Neural cell (in vitro differentiated cells): ENCODE measurements around the gene SEBOX. TPM values are rescaled to one million over a fixed set of nuclear protein-coding genes. Genes with fewer than 3 reads are reported as not detected.

Experiments used
- H2AFZ ChIP-seq: fragments of 200-600, 300-800 bp; sonication (generic), shearing (Covaris generic); 2 replicates; pipeline ENCODE4 v1.6.0; 2014; ENCODE audit warnings: low read depth, mild to moderate bottlenecking, antibody characterized with exemption, low read length, moderate library complexity
- H3F3A ChIP-seq: fragments of 200-600 bp; shearing (Covaris generic); 2 replicates; pipeline ENCODE4 v1.6.1; 2016; ENCODE audit warnings: mild to moderate bottlenecking, moderate library complexity, mixed read lengths, antibody characterized with exemption, low read length; ENCODE audit not compliant: insufficient read depth, poor library complexity, severe bottlenecking
- H3K27ac ChIP-seq: fragments of 200-600, 300-800 bp; sonication (generic), shearing (Covaris generic); 2 replicates; pipeline ENCODE4 v1.5.1; 2014; ENCODE audit warnings: mild to moderate bottlenecking, low read length, moderate library complexity
- H3K27me3 ChIP-seq: fragments of 300-800, 200-600 bp; sonication (generic), shearing (Covaris generic); 2 replicates; pipeline ENCODE4 v1.6.0; 2014; ENCODE audit warnings: mild to moderate bottlenecking, low read depth, low read length, moderate library complexity; ENCODE audit not compliant: insufficient read depth
- H3K36me3 ChIP-seq: fragments of 300-800, 200-600 bp; sonication (generic), shearing (Covaris generic); 2 replicates; pipeline ENCODE4 v1.5.1; 2014; ENCODE audit warnings: mild to moderate bottlenecking, antibody characterized with exemption, low read length, moderate library complexity; ENCODE audit not compliant: insufficient read depth
- H3K4me2 ChIP-seq: fragments of 300-800, 200-600 bp; sonication (generic), shearing (Covaris generic); 2 replicates; pipeline ENCODE4 v1.6.0; 2014; ENCODE audit warnings: mild to moderate bottlenecking, low read length
- H3K4me3 ChIP-seq: fragments of 300-800, 200-600 bp; sonication (generic), shearing (Covaris generic); 2 replicates; pipeline ENCODE4 v1.5.1; 2014; ENCODE audit warnings: mild to moderate bottlenecking, low read length, moderate library complexity
- H3K79me2 ChIP-seq: fragments of 200-600 bp; shearing (Covaris generic); replicated peaks from 2 replicates; pipeline ENCODE4 v1.6.0; 2014; ENCODE audit warnings: mild to moderate bottlenecking, low read length, moderate library complexity; ENCODE audit not compliant: insufficient read depth
- H3K9ac ChIP-seq: fragments of 300-800, 200-600 bp; sonication (generic), shearing (Covaris generic); 2 replicates; pipeline ENCODE4 v1.6.1; 2016; ENCODE audit warnings: mild to moderate bottlenecking, low read length, mixed read lengths
- H3K9me2 ChIP-seq: fragments of 200-600 bp; shearing (Covaris generic); 2 replicates; pipeline ENCODE4 v1.6.1; 2016; ENCODE audit warnings: mild to moderate bottlenecking, low read length, mixed read lengths; ENCODE audit not compliant: insufficient read depth
- H3K9me3 ChIP-seq: fragments of 200-600, 300-800 bp; sonication (generic), shearing (Covaris generic); 2 replicates; pipeline ENCODE4 v1.6.1; 2016; ENCODE audit warnings: mild to moderate bottlenecking, mixed run types, low read length, moderate library complexity, mixed read lengths
- H4K20me1 ChIP-seq: fragments of 200-600 bp; shearing (Covaris generic); 2 replicates; pipeline ENCODE4 v1.6.1; 2016; ENCODE audit warnings: mild to moderate bottlenecking, mixed run types; ENCODE audit not compliant: insufficient read depth
- CTCF ChIP-seq: fragments of 450-650 bp; IDR thresholded peaks from 2 replicates; pipeline ENCODE4 v1.5.1; 2014; ENCODE audit warnings: antibody characterized with exemption, mild to moderate bottlenecking, moderate library complexity; ENCODE audit not compliant: poor library complexity, severe bottlenecking
- EP300 ChIP-seq: fragments of 450-650 bp; conservative IDR thresholded peaks from 2 replicates; pipeline ENCODE4 v1.6.1; 2014; ENCODE audit warnings: antibody characterized with exemption, mild to moderate bottlenecking, moderate library complexity; ENCODE audit not compliant: poor library complexity, severe bottlenecking
- EZH2 ChIP-seq: fragments of 200-600, 300-800 bp; shearing (Covaris generic), sonication (generic); IDR thresholded peaks from 2 replicates; pipeline ENCODE4 v1.6.1; 2014; ENCODE audit warnings: antibody characterized with exemption, low read length, borderline replicate concordance, mild to moderate bottlenecking; ENCODE audit not compliant: insufficient read depth, poor library complexity, severe bottlenecking
- POLR2AphosphoS5 ChIP-seq: IDR thresholded peaks from 2 replicates; pipeline ENCODE4 v1.6.1; 2012
- RAD21 ChIP-seq: fragments of 450-650 bp; conservative IDR thresholded peaks from 2 replicates; pipeline ENCODE4 v1.6.1; 2014; ENCODE audit warnings: antibody characterized with exemption, mild to moderate bottlenecking, moderate library complexity
- REST ChIP-seq: IDR thresholded peaks from 2 replicates; pipeline ENCODE4 v1.6.1; 2012; ENCODE audit warnings: borderline replicate concordance
- SMC3 ChIP-seq: fragments of 450-650 bp; conservative IDR thresholded peaks from 2 replicates; pipeline ENCODE4 v1.6.1; 2014; ENCODE audit warnings: antibody characterized with exemption, mild to moderate bottlenecking, moderate library complexity; ENCODE audit not compliant: poor library complexity
- TAF1 ChIP-seq: IDR thresholded peaks from 2 replicates; pipeline ENCODE4 v1.6.1; 2012; ENCODE audit warnings: low read depth
- polyA plus RNA-seq: library from polyadenylated mRNA; depleted of rRNA; stranded (reverse); fragments of >200 nt; gene quantifications from 2 replicates; pipeline ENCODE4 v1.2.3, GENCODE V29; 2014

SEBOX gene
- polyA plus RNA-seq, 1 donor from 2014 or later, result not detected

GRCh38 chr17:28342313-28342712 is 22.7 kb downstream of the SEBOX start:
- no peak overlapping the region for H3K27ac ChIP-seq
- peaks cover 8% of the 10 kb centered on the region for H3K36me3 ChIP-seq
- H4K20me1 ChIP-seq, result no peaks in the 10 kb centered on the region
- peaks cover 20% of the 10 kb centered on the region for H3K79me2 ChIP-seq
- H3K9ac ChIP-seq, result no peak overlapping the region
- H3K27me3 ChIP-seq, result no peaks in the 10 kb centered on the region
- no peak for TF ChIP-seq REST
- TF ChIP-seq RAD21, result no peak
- no peak for TF ChIP-seq EZH2
- TF ChIP-seq EP300, result no peak
- no peak for TF ChIP-seq SMC3
- TF ChIP-seq TAF1, result no peak
- no peak for TF ChIP-seq CTCF
- no peaks in the 10 kb centered on the region for H3K9me3 ChIP-seq
- no peak overlapping the region for H3K4me3 ChIP-seq
- H3K9me2 ChIP-seq, result no peaks in the 10 kb centered on the region
- no peak overlapping the region for H3K4me2 ChIP-seq
- no peak overlapping the region for H2AFZ ChIP-seq
- no peaks in the 10 kb centered on the region for H3F3A ChIP-seq

GRCh38 chr17:28341516-28341915 is 23.5 kb downstream of the SEBOX start:
- Histone ChIP-seq H4K20me1 (no peaks in the 10 kb centered on the region), H3K79me2 (peaks cover 27% of the 10 kb centered on the region), H3F3A (no peaks in the 10 kb centered on the region), H3K27ac (no peak overlapping the region), H2AFZ (no peak overlapping the region), H3K9ac (no peak overlapping the region), H3K4me3 (no peak overlapping the region), H3K9me3 (no peaks in the 10 kb centered on the region), H3K27me3 (no peaks in the 10 kb centered on the region), H3K9me2 (no peaks in the 10 kb centered on the region), H3K36me3 (peaks cover 6% of the 10 kb centered on the region), H3K4me2 (no peak overlapping the region)
- no peak for TF ChIP-seq SMC3
- TF ChIP-seq EZH2, result no peak
- no peak for TF ChIP-seq POLR2AphosphoS5
- no peak for TF ChIP-seq REST
- no peak for TF ChIP-seq RAD21
- no peak for TF ChIP-seq CTCF
